ENCODE data around the gene MAP3K5. TPM values are rescaled to one million over a fixed set of nuclear protein-coding genes. Genes with fewer than 3 reads are reported as not detected.

MAP3K5 gene
- total RNA-seq, 2 experiments from 2014 or later, result 9.2 to 11.0 TPM

DNA sequence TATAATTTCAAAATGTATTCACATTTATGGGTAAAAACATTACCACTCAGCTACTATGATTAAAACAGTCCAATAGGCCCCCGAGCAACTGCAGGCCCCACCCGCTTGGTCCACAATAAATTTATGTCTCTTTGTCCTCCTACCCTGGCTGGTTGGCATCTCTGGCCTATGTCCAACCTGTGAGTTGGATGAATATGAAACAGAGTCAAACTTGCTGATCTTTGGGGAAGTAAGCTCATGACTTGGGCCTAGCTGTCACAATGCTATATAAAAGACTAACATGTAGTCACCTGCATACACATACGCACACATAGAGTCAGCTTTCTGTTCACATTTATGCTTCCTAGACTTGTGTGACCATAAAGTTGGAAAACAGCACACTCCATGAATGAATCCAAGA, 262.6 kb downstream of the MAP3K5 start:
- ChIA-PET CTCF (no interaction called here), POLR2A (no interaction called here)

DNA sequence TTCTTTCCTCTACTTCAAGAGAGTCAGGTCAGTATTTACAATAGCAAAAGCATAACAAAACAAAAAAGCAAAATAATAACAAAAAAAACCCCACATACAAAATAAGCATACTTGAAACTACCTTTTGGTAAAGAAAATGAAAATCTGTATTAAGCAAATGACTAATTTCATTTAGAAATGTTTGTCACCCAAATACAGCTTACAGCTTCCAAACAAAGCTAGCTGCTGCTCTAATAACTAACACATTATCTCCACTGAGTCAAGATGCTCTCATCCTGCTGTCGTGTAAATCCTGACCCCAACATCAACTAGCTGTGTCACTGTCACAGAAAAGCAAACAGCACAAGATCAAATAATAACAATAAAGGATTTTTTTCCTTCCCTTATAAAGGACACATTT, 263.8 kb downstream of the MAP3K5 start:
- ChIA-PET CTCF (no interaction called here), POLR2A (no interaction called here)

DNA sequence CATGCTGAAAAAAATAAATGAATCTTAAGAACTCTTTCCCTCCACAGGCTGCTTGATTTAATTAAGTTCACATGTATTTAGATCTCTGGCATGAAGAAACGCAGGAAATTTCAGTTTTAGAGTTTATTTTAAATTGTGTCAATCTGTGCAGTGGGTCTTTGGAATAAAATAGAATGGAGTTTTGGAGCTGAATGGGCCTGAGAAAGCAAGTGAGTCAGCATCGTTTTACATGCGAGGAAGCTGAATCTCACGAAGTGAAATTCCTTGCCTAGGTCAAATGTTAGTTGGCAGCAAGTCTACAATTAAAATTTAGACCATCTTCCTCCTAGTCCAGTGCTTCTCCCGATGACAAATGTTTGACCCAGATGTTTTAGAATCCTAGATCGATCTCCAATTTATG, 264.4 kb downstream of the MAP3K5 start:
- ChIA-PET POLR2A (no interaction called here), CTCF (no interaction called here)

DNA sequence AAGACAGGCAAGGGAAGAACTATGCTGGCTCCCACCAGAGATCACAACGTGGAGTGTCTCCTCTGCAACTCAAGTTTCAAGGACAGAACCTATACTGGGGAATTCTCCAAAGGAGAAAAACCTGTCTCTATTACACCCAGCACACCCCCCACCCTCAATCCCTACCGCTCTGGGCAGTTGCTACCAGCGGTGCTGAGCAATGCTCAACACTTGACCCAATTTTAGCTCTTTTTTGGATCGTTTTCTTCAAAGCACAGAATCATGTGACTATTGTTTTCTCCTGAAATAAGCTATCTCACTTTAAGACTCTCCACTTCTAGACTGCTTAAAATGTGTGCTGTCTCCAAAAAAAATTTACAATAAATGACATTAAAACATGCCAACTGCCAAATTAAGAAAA, 265.3 kb downstream of the MAP3K5 start:
- ChIA-PET POLR2A (no interaction called here), CTCF (interaction anchor here (1.6 kb wide), 1 partner anchor 23 kb away, joined by 6 read pairs; the partner anchor contains the start of gene MAP7)

DNA sequence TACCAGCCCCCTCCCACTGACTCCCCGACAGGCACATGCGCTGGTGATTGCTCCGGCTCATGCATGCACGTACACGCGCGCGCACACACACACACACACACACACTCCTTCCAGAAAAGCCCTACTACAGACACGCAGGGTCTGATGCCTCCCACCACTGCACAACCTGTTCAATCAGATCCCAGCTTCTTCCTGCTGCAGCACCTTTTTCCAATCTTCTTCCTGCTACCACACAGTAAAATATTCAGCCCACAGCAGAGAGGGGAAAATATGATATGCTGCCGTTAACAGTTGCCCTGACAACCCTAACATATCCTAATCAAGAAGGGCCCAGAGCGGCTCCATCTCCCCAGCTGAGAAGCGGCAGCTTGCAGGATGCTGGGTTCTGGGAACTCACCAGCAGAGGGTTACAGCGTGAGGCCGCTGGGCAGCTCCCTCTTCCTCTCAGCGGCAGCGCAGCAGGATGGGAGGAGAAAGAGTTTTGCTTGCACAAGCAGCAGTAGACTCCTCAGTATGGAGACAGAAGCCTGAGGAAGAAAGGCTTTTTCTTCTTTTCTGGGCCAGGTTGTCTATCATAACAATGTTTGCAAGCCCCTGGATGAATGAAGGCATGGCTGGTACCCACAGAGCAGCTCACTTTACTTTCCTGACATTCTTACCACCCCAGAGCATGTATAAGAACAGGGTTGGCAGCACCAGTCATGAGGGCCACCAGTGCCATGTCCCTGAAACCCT, 265.9 kb downstream of the MAP3K5 start:
- CTCF ChIA-PET, result interaction anchor here (1.6 kb wide), 1 partner anchor 24 kb away, joined by 6 read pairs; the partner anchor contains the start of gene MAP7
- POLR2A ChIA-PET, result no interaction called here

DNA sequence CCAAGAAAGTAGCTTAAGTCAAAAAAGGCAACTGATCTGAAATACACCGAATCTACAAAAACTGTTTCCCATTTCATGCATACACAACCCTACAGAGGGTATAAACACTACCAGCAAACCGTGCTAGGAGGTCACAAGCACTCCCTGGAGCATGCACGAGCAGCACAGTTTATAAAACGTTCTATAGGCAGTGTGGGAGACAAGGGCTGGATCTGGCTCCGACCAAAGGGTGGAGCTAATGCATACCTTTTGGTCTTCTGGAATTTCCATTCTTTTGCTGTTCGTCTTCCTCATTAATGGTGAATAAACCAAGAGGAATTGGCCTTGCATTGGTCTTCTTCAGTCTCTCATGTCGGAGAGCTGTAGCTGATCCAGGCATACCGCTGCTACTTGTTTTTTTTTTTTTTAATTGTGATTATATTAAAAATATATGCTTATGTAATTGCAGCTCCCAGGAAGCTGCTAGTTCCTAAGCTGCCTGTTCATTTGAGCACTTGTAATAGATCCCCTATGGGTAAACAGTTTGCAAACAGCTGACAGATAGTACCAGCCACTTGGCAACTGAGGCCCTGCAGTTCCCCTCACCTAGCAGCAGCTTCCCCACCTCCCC, 266.6 kb downstream of the MAP3K5 start:
- ChIA-PET POLR2A (no interaction called here), CTCF (interaction anchor here (1.6 kb wide), 1 partner anchor 25 kb away, joined by 6 read pairs; the partner anchor contains the start of gene MAP7)

DNA sequence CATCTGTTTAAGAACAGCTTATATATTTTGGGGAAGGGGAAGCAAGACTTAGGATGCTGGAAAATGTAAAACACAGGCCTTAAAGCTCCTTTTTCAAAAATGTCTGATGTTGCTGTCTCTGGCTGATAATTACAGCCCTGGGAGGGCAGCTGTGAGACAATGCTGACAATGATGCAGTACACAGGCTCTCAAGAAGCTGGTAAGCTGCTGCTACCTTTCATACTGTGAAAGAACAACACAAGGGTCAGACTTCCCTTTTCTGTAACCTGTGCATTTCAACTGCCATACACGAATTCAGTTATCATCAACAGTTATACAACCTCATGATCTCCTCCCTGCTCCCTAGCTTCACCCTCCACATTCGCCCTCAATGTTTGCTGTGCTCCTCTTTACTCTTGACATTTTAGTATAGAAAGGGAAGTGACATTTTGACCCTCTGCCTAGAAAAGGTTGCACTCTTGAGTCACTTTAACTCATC, 267.3 kb downstream of the MAP3K5 start:
- ChIA-PET POLR2A (no interaction called here), CTCF (interaction anchor here (1.6 kb wide), 1 partner anchor 25 kb away, joined by 6 read pairs; the partner anchor contains the start of gene MAP7)

DNA sequence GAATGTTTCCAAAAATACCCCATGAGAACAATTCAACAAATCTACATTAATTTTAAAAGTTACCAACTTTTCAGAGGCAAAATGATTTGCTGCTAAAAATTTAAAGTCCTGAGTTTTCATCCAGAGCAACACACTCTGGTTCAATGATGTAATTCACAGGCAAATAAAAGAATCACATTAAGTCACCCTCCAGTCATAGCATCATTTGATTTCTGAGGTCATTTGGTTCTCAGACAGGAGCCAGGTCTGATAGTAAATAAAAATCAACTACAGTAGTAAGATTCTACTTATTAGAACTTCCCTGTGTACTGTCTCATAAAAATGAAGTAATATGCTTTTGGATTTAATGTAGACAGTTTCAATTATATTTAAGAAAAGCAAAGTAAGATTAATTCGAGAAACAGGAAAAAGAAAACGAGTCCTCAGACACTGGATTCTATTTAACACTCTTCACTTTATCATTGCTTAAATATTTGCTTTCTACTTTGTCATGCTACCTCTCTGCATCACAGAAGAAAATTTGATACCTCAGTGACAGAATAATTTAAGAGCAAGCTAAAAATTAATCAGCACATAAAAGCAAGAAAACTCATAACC, 267.8 kb downstream of the MAP3K5 start:
- ChIA-PET CTCF (no interaction called here), POLR2A (no interaction called here)

DNA sequence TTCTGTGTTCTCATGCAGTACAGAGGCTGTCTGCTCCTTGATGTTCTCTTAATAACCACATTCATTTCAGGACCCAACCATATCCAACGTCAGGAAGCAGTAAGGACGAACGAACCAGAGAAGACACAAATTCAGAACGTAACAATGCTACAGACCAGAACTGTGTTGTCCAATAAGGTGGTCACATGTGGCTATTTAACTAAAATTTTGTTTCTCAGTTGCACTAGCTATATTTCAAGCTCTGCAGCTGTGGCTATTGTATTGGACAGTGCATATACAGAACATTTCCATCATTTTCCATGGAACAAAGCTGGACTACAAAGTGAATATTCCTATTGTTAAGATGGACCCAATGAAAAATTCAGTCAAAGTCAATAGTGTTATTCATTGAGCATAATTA, 269.1 kb downstream of the MAP3K5 start:
- CTCF ChIA-PET, result no interaction called here
- POLR2A ChIA-PET, result no interaction called here

DNA sequence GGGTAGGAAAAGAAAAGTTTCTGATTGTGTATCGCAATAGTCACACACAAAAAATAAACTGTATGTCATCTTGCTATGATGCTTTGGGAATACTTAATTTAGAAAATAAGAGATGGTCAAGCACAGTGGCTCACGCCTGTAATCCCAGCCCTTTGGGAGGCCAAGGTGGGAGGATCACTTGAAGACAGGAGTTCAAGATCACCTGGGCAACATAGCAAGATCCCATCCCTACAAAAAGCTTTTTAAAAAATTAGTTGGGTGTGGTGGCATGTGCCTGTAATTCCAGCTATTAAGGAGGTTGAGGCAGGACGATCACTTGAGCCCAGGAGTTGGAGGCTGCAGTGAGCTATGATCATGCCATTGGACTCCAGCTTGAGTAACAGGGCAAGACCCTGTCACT, 269.6 kb downstream of the MAP3K5 start:
- POLR2A ChIA-PET, result no interaction called here
- CTCF ChIA-PET, result no interaction called here

DNA sequence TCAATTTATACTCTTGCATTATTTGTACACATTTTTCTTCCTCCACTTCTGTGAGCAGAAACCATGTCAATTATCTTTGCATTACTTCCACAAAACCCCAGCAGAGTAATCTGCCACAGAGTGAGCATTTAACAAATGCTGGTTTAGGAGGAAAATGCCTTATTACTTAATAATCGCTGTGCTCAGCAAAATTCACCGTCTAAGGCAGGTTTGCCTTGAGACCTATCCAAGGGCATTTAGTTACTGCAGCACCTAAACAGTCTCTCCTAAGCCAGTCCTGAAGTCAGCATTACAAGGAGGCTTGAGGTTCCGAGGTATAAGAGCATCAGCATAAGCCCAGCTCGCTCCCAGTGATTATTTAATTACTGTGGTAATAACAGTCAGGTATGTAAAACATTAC, 270.4 kb downstream of the MAP3K5 start:
- ChIA-PET POLR2A (no interaction called here), CTCF (no interaction called here)

DNA sequence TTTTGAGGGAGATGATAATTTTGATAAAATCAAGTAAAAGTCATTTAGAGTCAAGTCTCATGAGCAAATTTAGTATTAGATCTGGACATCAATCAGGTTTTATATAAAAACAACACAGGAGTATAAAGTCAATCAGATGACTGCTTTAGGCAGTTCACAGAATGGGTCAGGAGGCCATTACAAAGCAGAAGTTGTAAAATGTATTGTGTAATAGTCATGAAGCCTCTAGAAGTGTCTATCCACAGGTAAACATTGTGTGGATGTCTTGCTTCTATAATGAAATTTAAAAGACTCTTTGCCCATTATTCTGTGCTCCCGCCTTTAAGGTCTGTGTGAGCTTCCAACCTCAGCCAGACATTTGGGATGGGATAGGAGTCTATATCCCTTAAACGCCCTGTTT, 270.9 kb downstream of the MAP3K5 start:
- ChIA-PET CTCF (no interaction called here), POLR2A (no interaction called here)

DNA sequence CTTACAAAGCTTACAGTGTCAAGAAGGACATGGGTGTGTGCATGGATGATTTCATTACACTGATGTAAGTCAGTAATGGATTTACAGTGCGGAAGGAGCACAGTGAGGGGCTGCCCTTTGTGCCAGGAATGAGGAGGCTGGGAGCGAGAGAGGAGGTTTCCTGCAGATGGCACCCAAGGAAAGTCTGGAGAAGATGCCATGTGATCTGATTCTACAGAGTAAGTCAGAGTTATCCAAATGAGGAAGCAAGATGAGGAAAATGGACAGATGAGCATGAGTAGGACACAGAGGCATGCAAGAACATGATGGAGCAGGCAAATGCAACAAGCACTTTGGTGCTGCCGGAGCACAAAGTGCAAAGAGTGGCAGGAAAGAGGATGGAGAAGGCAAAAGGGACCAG, 271.8 kb downstream of the MAP3K5 start:
- CTCF ChIA-PET, result no interaction called here
- POLR2A ChIA-PET, result no interaction called here

DNA sequence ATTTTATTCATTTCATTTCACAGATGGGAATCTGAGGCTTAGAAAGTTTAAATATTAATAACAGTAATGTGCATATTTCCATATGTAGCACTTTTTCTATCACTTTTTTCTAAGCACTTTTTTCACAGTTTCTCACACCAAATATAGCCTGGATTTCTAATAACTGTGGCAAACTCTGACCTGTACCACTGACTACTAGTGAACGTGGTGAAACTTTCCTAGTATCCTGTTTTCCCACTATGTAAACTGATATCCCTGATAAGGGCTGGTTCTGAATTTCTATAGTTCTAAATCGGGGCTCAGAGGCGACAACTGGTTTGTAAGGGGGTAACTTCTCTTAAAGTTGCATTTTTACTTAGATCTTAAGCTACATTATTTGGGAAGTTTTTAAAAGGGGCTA, 274.7 kb downstream of the MAP3K5 start:
- POLR2A ChIA-PET, result no interaction called here
- CTCF ChIA-PET, result no interaction called here

DNA sequence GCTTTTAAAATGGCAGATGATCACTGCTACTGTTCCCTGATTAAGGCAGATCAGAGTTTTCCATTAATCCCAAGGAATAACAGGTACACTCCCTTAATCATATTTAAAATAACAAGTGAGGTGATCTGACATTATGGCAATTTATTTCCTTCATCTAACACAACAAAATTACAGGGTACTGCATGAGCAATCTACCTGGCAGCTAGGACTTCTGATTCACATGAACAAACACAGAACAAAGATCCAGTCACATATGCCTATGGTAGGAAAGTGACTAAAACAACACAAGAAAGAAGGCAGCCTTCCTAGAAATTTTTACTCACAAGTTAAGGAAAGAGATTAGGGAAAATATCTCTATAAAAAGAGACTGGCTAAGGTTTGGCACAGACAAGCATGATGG, 275.3 kb downstream of the MAP3K5 start:
- POLR2A ChIA-PET, result no interaction called here
- CTCF ChIA-PET, result no interaction called here

DNA sequence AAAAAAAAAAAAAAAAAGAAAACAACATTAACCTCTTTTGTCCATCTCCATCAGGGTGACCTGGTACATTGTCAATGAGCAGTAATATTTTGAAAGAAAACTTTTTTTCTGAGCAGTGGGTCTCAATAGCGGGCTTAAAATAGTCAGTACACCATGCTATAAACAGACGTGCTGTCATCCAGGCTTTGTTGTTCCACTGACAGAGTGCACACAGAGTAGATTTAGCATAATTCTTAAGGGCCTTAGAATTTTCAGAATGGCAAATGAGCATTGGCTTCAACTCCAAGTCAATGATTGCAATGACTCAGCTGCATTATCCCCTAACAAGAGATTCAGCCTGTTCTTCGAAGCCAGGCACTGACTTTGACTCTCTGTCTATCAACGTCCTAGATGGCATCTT, 277.7 kb downstream of the MAP3K5 start:
- POLR2A ChIA-PET, result no interaction called here
- CTCF ChIA-PET, result no interaction called here

DNA sequence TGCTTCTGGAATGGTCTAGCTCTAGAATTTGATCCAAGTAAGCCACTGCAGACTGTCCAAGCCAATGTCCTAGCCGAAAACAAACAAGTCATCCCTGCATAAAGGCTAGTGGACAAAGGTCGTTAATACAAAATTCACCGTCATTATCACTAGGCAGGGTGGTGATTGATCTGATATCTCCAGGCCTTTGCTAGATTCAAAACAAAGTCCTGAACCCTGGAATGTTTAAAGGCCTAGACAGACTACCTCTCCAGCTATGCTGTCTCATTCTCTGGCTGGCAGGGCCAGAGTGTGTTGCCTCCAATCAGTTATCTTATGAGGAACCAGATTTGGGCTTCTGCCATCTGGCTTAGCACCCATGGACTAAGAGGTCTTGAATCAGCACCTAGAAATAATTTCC, 280.4 kb downstream of the MAP3K5 start:
- ChIA-PET POLR2A (no interaction called here), CTCF (no interaction called here)

DNA sequence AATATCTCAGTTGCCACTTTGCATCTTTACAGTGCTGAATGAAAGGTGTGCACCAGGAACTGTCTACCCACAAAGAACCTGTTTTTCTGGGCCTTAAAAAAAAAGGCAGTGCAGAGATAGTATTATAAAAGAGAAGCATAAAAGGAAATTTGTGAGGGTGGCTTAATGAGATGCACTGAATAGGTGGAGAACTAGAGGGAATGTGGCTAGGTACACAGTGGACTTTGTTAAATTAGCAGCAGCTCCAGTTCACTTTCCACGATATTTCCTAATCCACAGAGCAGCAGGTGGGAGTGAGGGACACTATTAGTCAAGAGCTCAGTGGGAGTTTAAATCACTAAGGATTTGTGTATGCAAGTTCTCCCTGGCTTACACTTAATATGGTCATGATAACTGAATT, 280.9 kb downstream of the MAP3K5 start:
- POLR2A ChIA-PET, result no interaction called here
- CTCF ChIA-PET, result no interaction called here

DNA sequence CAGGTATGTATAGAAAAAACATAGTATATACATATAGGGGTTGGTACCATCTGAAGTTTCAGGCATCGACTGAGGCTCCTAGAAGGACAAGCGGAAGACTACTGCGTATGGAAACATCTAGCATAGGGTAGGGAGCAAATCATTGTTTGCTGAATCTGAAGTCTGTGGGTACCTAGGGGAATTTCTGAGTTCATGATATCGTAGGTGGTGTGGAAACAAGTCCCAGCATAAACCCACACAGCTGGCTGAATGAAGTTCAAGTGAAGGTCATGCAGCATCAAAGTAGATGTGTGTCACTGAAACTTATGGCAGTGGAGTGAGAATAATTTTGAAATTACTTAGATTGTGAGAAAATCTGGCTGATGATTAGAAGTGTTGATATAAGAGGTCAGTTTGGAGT, 281.5 kb downstream of the MAP3K5 start:
- POLR2A ChIA-PET, result no interaction called here
- CTCF ChIA-PET, result no interaction called here

DNA sequence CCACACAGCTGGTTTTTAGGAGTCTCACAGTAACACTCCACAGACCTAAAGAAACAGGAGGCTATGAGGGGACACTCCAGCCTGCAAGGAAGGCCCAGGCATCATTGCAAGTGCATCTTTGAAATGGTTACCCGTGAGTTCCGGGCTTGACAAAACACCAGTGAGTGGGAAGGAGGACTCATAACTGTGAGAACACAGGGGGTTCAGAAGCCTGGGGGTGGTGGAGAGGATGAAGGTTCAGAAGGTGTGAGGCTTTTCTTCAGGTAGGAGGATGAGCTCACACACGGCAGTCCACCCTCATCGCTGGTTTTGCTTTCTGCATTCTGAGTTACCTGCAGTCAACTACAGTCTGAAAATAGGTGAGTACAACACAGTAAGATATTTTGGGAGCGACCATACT, 282.0 kb downstream of the MAP3K5 start:
- CTCF ChIA-PET, result no interaction called here

DNA sequence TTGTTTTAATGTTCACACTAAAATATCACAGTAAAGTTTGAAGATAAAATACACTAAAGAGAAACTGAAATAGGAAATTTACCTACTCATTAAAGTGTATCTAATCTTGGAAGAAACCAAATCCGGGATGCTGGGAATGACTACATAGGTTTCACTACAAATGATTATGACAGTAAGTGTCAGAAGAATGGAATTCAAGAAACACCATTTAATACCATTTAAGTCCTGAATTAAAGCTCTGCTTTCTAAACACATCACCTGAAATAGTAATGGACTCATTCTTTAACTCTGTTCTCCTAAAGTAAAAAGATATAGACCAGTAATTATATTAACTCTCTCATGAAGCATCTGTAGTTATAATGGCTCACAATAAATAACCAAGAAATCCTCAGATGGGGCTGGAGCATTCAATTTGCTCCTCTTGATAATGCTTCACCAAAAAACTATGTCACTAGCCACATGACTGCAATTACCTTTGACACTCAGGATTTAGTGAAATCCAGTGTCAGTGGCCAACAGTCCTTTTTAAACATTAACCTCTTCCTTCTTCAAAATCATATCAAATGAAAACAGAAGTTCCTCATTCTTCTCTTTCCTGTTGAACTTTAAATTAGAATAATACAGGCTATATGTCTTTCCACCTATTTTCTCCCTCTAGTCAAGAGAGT, 283.4 kb downstream of the MAP3K5 start:
- POLR2A ChIA-PET, result no interaction called here
- CTCF ChIA-PET, result no interaction called here

More for the DNA sequence above, 282.0 kb downstream of the MAP3K5 start:
- POLR2A ChIA-PET, result interaction anchor here (0.5 kb wide), 1 partner anchor 292 kb away, joined by 4 read pairs; no protein-coding TSS in a partner anchor

Measured in activated CD8-positive, alpha-beta memory T cell treated with anti-CD3 and anti-CD28 coated beads for 36 hours (primary cell).